ENCODE measurements around the gene BCAP29.
"Not testable (repeated sequence)": the region's sequence is repeated elsewhere in the genome, so short reads cannot be mapped to it uniquely, and the experiment has no call there.

BCAP29 gene

GRCh38 chr7:107622894-107623293 is 42.8 kb downstream of the BCAP29 start:
- TF ChIP-seq, protein P1, sequence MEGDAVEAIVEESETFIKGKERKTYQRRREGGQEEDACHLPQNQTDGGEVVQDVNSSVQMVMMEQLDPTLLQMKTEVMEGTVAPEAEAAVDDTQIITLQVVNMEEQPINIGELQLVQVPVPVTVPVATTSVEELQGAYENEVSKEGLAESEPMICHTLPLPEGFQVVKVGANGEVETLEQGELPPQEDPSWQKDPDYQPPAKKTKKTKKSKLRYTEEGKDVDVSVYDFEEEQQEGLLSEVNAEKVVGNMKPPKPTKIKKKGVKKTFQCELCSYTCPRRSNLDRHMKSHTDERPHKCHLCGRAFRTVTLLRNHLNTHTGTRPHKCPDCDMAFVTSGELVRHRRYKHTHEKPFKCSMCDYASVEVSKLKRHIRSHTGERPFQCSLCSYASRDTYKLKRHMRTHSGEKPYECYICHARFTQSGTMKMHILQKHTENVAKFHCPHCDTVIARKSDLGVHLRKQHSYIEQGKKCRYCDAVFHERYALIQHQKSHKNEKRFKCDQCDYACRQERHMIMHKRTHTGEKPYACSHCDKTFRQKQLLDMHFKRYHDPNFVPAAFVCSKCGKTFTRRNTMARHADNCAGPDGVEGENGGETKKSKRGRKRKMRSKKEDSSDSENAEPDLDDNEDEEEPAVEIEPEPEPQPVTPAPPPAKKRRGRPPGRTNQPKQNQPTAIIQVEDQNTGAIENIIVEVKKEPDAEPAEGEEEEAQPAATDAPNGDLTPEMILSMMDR (IDR thresholded peaks at IDR 0.05; ENCODE audit: low read depth, low read length) = no peak
- DNase-seq (ENCODE audit: extremely low read depth, low read depth) = no peak

- DNase-seq (ENCODE audit: extremely low read depth, low read depth) = no peak
- TF ChIP-seq, protein P1 (IDR thresholded peaks at IDR 0.05; ENCODE audit: low read depth, low read length) = no peak
Measured at GRCh38 chr7:107627002-107627401, 47.0 kb downstream of the BCAP29 start.

DNA sequence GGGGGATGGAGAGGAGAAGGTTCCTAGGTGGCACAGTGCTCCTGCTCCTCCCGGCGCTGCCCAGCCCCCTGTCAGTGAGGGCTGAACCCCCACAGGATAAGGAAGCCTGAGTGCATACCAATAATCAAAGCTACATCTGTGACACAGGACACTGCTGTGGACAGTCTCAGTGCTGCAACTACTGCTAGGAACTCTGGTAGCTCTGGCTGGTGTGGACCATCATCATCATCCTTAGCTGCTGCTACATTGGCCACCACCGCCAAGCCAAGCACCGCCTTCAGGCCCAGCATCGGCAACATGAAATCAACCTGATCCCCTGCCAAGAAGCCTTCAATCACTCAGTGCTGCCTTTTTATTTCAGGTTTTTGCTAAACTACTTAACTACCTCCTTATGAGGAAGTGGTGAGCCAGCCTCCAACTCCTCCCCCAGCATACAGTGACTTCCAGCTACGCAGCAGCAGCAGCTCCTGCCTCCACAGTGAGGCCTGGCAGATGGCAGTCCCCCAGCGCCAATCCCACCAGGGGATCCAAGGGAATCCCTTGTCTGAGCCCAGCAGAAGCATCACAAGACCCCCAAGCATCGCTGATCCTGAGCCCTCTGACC is 48.5 kb downstream of the BCAP29 start:
- TF ChIP-seq, protein P1 (IDR thresholded peaks at IDR 0.05; ENCODE audit: low read depth, low read length) = no peak
- DNase-seq (ENCODE audit: extremely low read depth, low read depth) = no peak

GRCh38 chr7:107630342-107630741 is 50.3 kb downstream of the BCAP29 start:
- TF ChIP-seq, protein P1 (IDR thresholded peaks at IDR 0.05; ENCODE audit: low read depth, low read length) = no peak
- no peak for DNase-seq (ENCODE audit: extremely low read depth, low read depth)

GRCh38 chr7:107631588-107632491 is 51.8 kb downstream of the BCAP29 start:
- no peak for DNase-seq (ENCODE audit: extremely low read depth, low read depth)
- TF ChIP-seq, protein P1 (IDR thresholded peaks at IDR 0.05; ENCODE audit: low read depth, low read length) = no peak

- DNase-seq (ENCODE audit: extremely low read depth, low read depth) = no peak
- TF ChIP-seq, protein P1 (IDR thresholded peaks at IDR 0.05; ENCODE audit: low read depth, low read length) = no peak
Measured at GRCh38 chr7:107632492-107632865, 52.4 kb downstream of the BCAP29 start.

GRCh38 chr7:107638594-107638993 is 58.5 kb downstream of the BCAP29 start:
- TF ChIP-seq, protein P1 (IDR thresholded peaks at IDR 0.05; ENCODE audit: low read depth, low read length) = no peak
- DNase-seq (ENCODE audit: extremely low read depth, low read depth) = no peak

GRCh38 chr7:107639070-107639469 is 59.0 kb downstream of the BCAP29 start:
- not testable (repeated sequence) for DNase-seq (ENCODE audit: extremely low read depth, low read depth)

All from AG09319 (cell line).